ENCODE results near the gene SLC44A1.

SLC44A1 gene

DNA sequence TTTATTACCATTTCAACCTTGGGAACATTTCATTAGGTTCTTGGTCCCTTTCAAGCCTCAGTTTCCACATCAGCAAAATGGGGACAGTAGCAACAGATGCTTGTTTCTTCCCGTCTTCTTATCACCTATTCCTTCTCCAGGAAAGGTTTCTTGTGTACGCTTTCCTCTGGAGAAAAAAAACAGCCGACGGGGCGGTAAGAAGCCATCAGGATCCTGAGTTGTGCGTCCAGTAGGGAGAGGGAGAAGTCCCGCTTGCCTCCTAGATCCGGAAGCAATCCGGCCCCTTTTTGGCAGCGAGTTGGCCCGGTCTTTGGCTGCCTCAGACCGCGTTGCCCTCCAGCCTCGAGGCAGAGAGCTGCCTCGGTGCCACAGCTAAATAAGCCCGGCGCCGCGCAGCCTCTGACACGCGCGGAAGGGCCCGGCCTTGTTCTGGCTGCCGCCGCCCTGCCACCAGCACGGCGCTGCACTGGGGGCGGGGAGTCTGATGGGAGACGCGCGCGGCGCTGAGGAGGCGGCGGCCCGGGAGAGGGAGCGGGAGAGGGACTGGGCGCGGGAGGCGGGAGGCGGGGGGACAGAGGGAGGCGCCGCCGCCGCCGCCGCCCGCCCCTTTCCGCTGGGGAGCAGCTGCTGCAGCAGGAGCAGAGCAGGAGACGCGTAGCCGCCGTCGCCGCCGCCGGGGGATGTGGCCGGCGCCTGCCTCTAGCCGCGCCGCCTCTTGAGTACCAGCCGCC is at the start of gene SLC44A1:
Gene SLC44A1 (plus strand): TSS at position 649 of the 731 bp plus-strand sequence. CDS start 218 bp downstream, outside the sequence.
- no peak for TF ChIP-seq CTCF (IDR thresholded peaks at IDR 0.05)

GRCh38 chr9:105195259-105195658 is 49.2 kb upstream of the SLC44A1 start:
- no peak for TF ChIP-seq CTCF (IDR thresholded peaks at IDR 0.05)

GRCh38 chr9:105198023-105198422 is 46.4 kb upstream of the SLC44A1 start:
- no peak for TF ChIP-seq CTCF (IDR thresholded peaks at IDR 0.05)

DNA sequence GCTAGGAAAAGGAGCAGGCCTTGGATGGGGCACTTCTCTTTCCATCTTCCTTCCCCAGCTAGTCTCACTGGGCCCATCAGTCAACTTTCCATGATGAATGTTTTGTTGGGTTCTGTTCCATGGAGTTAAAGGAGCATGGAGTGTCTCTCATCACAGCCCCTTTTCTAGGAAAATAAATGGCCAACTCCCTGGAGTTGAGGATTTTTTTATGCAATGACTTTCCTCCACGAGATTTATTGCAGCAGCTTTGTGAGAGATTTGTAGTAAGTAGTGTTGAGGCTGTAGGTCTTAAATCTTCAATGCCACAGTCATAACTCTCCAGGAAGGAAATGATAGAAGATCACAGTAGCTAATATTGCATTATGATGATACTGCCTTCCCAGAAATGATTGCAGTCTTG is 45.6 kb upstream of the SLC44A1 start:
- no peak for TF ChIP-seq CTCF (IDR thresholded peaks at IDR 0.05)

DNA sequence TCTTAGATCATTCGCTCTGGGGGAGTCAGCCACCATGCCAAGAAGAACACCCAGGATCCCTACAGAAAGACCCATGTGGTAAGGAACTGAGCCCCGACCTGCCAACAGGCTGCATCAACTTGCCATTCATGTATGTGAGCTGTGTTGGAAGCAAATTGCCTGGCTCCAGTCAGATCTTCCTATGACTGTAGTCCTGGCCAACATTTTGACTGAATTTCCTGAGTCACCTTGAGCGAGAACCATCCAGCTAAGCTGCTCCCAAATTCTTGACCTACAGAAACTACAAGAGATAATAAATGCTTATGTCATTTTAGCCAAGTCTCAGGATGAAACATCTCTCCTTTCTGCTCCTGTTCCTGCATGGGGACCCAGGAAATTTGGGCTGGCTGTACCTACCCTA is 40.0 kb upstream of the SLC44A1 start:
- TF ChIP-seq CTCF (IDR thresholded peaks at IDR 0.05) = no peak

GRCh38 chr9:105205787-105206495 is 38.5 kb upstream of the SLC44A1 start:
- no peak for TF ChIP-seq CTCF (IDR thresholded peaks at IDR 0.05)

DNA sequence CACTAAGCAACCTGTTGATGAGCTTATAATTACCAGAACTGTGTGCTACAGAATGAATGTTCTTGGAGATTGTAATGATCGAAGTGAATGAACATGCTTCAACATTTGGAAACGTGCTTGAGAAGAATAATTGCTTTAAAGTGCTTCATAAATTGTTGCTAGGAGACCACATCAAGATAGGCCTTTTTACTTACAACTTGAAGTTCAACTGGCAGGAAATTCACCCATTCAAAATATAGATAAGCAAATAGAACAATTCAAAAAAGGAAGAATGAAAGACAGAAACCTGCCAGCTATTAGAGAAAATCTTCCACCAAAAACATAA is 38.0 kb upstream of the SLC44A1 start:
- TF ChIP-seq CTCF (IDR thresholded peaks at IDR 0.05) = no peak

Measured in LNCAP (cell line).